ENCODE data around the gene SAPCD1. TPM values are rescaled to one million over a fixed set of nuclear protein-coding genes. Genes with fewer than 3 reads are reported as not detected.
A peak's percentile ranks its signal among the peaks of the same experiment; 100 is the strongest.

SAPCD1 gene
- total RNA-seq, result 6.5 TPM
- 6.8 TPM for polyA plus RNA-seq (ENCODE audit: insufficient read depth, low read depth, low replicate concordance)
- long read RNA-seq, donor 1, result 0 reads
- long read RNA-seq, donor 2, partial matches to known transcripts, result 0 of 1 reads
- long read RNA-seq, donor 2, other reads (novel, unspliced or antisense), result 0 of 1 reads
- long read RNA-seq, donor 3, result 0 reads
- long read RNA-seq, donor 4, partial matches to known transcripts, result 0 of 1 reads
- long read RNA-seq, donor 4, other reads (novel, unspliced or antisense), result 0 of 1 reads
- long read RNA-seq, donor 5, result 0 reads
- long read RNA-seq, donor 6, result 0 reads
- long read RNA-seq, donor 7, result 0 reads
- long read RNA-seq, donor 8, result 0 reads
- long read RNA-seq, donor 9, result 0 reads
- long read RNA-seq, donor 10, partial matches to known transcripts, result 0 of 1 reads
- long read RNA-seq, donor 10, other reads (novel, unspliced or antisense), result 0 of 1 reads

- Histone ChIP-seq H3K36me3 (ENCODE audit: control insufficient read depth in 2 of 3, insufficient read depth in 3 of 3, low read length in 3 of 3) (no peaks in the 10 kb centered on the region), H3K27ac (ENCODE audit: low read depth in 2 of 2, low read length in 2 of 2) (no peak within 1 kb of the TSS), H3K4me1 (ENCODE audit: control insufficient read depth in 2 of 3, insufficient read depth in 2 of 3, low read depth in 1 of 3, low read length in 3 of 3) (peaks cover 0 to 7% (median 0%) of the 10 kb centered on the region in 3 donors), H3K27me3 (ENCODE audit: control insufficient read depth, insufficient read depth, low read length) (no peaks in the 10 kb centered on the region), H3K9ac (ENCODE audit: low read length in 3 of 3) (no peak within 1 kb of the TSS), H3K9me3 (ENCODE audit: control insufficient read depth in 2 of 3, insufficient read depth in 1 of 3, low read length in 3 of 3) (no peaks in the 10 kb centered on the region), H3K4me3 (ENCODE audit: low read length in 3 of 3) (no peak within 1 kb of the TSS)
- DNase-seq, result peak in 1 of 5 donors; percentile 10
- intact Hi-C loops (cut with DNase I), result no loop called here
- TF ChIP-seq, protein P1, sequence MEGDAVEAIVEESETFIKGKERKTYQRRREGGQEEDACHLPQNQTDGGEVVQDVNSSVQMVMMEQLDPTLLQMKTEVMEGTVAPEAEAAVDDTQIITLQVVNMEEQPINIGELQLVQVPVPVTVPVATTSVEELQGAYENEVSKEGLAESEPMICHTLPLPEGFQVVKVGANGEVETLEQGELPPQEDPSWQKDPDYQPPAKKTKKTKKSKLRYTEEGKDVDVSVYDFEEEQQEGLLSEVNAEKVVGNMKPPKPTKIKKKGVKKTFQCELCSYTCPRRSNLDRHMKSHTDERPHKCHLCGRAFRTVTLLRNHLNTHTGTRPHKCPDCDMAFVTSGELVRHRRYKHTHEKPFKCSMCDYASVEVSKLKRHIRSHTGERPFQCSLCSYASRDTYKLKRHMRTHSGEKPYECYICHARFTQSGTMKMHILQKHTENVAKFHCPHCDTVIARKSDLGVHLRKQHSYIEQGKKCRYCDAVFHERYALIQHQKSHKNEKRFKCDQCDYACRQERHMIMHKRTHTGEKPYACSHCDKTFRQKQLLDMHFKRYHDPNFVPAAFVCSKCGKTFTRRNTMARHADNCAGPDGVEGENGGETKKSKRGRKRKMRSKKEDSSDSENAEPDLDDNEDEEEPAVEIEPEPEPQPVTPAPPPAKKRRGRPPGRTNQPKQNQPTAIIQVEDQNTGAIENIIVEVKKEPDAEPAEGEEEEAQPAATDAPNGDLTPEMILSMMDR (IDR thresholded peaks at IDR 0.05; ENCODE audit: borderline replicate concordance, extremely low read depth, insufficient read depth), result no peak
- FAIRE-seq, result no peak
Measured at GRCh38 chr6:31762356-31762755, at the start of gene SAPCD1. TSS of gene SAPCD1 (plus strand) at chr6:31762656. CDS start at chr6:31763055, 399 bp downstream.

DNA sequence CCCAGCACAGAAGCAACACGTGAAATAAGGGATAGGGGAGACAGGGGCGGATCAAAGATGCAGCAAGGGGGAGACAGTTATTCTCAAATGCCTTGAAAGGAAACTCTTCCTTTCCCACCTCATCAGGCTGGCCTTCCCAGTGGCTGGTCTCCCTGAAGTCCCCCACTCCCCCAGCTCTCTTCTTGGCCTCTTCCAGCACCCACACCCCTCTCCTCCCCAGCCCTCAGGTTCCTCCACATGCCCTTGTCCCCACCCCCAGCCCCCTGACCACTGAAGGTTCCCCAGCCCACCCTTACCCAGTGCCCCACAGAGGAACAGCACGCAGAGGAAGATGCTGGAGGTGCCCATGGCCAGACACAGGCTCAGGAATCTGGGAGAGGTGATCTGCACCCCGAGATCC is 49.0 kb upstream of the SAPCD1 start:
- H3K27ac ChIP-seq (ENCODE audit: low read depth in 2 of 2, low read length in 2 of 2), result no peak overlapping the region
- DNase-seq (no peak), FAIRE-seq (no peak)
- no peaks in the 10 kb centered on the region for H3K27me3 ChIP-seq (ENCODE audit: control insufficient read depth, insufficient read depth, low read length)
- no peaks in the 10 kb centered on the region for H3K4me1 ChIP-seq (ENCODE audit: control insufficient read depth in 2 of 3, insufficient read depth in 2 of 3, low read depth in 1 of 3, low read length in 3 of 3)
- no peaks in the 10 kb centered on the region for H3K9me3 ChIP-seq (ENCODE audit: control insufficient read depth in 2 of 3, insufficient read depth in 1 of 3, low read length in 3 of 3)
- TF ChIP-seq, protein P1 (IDR thresholded peaks at IDR 0.05; ENCODE audit: borderline replicate concordance, extremely low read depth, insufficient read depth), result no peak
- intact Hi-C loops (cut with DNase I), result no loop called here
- no peak overlapping the region for H3K9ac ChIP-seq (ENCODE audit: low read length in 3 of 3)
- H3K4me3 ChIP-seq (ENCODE audit: low read length in 3 of 3), result no peak overlapping the region
- no peaks in the 10 kb centered on the region for H3K36me3 ChIP-seq (ENCODE audit: control insufficient read depth in 2 of 3, insufficient read depth in 3 of 3, low read length in 3 of 3)

DNA sequence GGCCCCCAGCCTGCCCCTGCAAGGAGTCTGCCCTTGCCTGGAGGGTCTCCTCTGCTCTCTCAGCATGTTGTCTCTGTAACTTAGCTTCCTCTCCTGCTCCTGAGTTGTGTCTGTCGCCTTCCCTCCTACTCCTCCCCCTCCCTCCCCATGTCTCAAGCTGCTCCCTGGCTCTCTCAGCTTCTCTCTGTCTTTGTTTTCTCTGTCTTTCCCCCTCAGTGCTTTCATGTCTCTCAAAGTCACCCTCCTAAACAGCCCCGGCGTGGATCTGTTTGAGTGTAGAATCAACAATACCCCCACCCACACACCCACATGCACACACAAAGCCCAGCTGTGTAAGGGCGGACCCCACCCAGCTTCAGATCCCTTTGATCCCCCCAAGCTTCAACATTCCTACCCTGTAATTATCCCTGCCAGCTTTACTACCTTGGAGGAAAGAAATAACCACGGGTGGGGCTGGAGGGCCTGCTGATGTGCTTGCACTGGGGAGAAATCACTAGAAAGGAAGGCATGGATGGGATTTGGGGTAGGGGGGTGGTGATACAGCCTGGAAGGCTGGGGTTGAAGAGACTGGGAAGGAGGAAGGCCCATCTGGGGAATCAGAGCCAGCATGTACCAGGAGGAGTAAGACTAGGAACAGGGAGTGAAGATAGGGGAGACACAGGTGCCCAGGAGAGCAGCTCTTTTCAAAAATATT is 48.3 kb upstream of the SAPCD1 start:
- Histone ChIP-seq H3K4me3 (ENCODE audit: low read length in 3 of 3) (no peak overlapping the region), H3K4me1 (ENCODE audit: control insufficient read depth in 2 of 3, insufficient read depth in 2 of 3, low read depth in 1 of 3, low read length in 3 of 3) (no peaks in the 10 kb centered on the region), H3K27me3 (ENCODE audit: control insufficient read depth, insufficient read depth, low read length) (no peaks in the 10 kb centered on the region), H3K36me3 (ENCODE audit: control insufficient read depth in 2 of 3, insufficient read depth in 3 of 3, low read length in 3 of 3) (no peaks in the 10 kb centered on the region), H3K9me3 (ENCODE audit: control insufficient read depth in 2 of 3, insufficient read depth in 1 of 3, low read length in 3 of 3) (no peaks in the 10 kb centered on the region), H3K9ac (ENCODE audit: low read length in 3 of 3) (no peak overlapping the region), H3K27ac (ENCODE audit: low read depth in 2 of 2, low read length in 2 of 2) (no peak overlapping the region)
- DNase-seq (peak in 3 of 5 donors; percentile 67 to 80 (median 77)), FAIRE-seq (no peak)
- intact Hi-C loops (cut with DNase I), result no loop called here
- TF ChIP-seq, protein P1 (IDR thresholded peaks at IDR 0.05; ENCODE audit: borderline replicate concordance, extremely low read depth, insufficient read depth), result no peak
